HCEC 1CT (cell line): ENCODE data around the gene PDK3.

Experiments
- DNase-seq: peaks from one replicate; pipeline ENCODE4 v3.0.0-alpha.2; 2017

Gene PDK3

DNA sequence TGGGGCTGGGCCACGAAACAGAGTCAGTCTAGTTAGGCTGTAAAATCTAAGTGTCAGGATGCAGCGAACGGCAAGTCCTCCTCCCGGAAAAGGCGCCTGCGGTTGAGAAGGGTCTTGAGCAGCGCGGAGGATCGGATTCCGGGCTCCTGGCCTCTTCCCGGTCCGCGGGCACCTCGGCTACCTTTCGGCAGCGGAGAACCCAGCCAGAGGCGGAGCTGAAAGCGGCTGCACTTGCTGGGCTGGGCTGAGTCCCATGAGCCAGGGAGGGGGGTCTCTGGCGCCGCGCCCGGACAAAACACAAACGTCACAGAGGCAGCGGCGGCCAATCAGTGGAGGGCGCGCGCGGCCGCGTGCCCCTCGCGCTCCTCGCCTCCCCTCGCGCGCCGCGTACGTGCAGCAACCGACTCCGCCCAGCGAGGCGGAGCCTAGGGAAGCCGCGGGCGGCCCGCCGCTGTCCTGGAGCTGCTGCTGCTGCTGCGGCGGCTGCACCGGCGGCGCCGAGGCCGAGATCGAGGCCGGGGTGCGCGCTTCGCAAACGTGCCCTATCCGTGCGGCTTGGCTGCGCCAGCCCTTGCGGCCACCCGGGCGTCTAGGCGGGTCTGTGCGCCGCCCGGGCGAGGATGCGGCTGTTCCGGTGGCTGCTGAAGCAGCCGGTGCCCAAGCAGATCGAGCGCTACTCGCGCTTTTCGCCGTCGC is at the start of gene PDK3:
TSS of gene PDK3 (plus strand) at position 451 of the 696 bp plus-strand sequence. CDS start at position 621, 170 bp downstream.
- peak; percentile 48 for DNase-seq

DNA sequence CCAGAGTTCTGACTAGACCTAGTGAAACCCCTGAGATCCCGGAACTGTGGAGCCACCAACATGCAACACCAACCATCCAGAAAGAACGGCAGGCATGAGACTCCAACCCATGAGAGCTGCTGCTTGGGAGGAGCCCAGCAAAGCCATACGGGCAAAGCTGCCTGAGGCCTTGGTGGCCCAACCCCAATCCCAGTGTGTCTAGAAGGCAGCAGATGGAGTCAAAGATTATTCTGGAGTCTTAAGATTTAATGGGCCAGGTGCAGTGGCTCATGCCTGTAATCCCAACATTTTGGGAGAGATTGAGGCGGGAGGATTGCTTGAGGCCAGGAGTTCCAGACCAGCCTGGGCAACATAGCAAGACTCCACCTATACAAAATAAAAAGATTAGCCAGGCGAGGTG is 49.2 kb upstream of the PDK3 start:
- DNase-seq: no peak

DNA sequence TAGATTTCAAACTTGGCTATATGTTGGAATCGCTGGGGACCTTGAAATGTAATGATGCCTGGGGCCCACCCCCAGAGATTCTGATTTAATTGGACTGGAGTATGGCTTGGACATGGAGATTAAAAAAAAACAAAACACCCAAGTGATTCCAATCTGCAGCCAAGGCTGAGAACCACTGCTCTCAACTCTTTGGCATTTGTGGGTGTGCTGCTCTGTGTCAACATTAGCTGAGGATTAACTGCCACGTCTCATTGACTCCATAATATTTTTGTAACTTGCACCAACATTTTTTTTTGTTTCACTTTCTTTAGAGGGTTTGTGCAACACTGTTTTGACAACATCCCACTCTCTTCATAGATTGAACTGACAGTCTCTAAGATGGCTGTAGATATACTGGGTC is 41.1 kb upstream of the PDK3 start:
- no peak for DNase-seq

DNA sequence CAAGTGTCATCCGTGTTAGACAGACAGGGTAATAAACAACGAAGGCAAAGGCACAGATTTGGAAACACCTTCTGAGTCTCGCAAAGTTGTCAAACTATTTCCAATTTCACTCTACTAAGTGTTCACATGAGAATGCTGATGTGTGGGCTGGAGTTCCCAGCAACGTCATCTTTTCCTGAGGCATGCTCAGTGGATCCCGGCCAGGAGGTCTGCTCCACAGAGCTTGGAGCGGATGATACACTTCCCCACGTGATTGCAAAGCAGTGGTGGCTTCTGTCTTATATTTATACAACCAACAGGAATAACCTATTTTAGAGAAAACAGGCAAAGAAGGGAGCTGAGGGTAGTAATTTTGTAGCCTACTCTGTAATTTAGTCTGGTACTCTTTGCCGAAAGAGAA is 40.1 kb upstream of the PDK3 start:
- DNase-seq: no peak

DNA sequence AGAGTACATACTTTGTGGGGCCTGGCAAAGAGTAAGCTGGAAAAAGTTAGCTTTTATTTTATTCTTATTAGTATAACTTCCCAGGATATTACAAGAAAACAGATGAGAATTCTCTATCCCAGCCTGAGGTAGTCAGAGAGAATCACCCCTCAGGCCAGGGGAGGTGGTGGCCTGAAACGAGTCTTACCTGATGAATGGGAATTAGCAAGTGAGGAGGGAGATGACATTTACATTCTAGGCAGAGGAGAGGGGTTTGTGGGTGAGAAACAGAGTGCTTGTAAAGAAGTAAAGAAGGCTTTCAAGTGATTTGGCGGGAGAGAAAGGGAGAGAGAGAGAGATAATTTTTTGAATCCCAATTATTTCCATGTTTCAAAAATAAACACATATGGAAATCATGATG is 39.3 kb upstream of the PDK3 start:
- DNase-seq: no peak

DNA sequence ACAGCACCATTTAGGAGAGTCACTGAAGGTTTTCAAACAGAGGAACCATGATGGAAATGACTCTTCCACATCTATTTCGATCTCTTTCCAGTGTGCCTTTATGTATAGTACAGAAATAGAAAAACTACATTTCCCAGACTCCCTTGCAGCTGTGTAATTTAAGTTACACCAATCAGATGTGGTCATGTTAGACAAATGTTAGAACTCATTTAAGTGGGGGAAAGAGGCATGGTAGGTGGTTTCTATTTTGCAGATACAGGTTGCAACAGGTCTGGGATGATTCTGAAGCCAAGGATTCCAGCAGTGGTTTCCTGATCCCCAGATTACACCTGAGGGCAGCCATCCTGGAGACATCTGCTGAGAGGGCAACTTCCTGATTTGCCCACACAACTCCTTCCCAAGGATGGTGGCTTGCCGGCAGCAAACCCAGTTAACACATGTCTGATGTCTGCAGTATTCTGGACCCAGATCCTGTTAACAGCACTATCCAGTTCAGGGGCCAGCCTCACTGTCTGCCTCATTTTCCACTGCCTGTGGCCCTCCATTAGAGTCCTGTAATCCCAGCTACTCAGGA is 38.7 kb upstream of the PDK3 start:
- DNase-seq: no peak

DNA sequence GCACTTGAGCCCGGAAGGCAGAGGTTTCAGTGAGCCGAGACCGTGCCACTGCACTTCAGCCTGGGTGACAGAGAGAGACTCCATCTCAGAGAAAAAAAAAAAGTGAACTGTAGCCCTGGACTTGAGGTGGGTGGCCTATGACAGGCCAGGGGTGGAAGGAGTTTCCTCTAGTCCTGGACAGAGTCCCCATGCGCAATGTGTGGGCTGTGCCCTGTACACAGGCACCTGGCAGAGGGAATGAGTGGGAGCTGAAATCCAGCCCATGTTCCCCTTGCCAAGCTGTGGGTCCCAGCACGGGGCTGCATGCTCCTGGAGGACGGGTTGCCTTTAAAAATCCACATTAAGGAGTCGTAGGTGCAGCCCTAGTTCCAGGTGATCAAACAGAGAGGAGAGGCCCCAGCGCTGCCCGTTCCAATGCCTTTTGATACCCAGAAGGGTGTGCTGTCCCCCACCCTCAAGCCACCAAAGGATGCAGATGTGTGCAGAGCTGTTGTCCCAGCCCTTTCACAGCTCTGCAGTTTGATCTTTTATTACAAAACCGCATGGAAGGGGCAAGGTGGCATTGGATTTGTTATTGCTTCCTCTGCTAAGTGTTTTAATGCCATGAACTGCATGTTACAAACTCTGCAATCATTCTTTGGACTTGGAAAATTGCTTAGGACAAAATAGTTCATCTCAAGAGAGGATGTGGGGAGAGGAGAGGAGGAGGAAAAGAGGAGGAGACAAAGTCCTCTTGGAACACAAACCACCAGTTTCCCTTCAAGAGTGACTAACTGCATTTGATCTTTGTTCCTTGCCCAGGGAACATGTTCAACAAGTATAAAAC is 38.0 kb upstream of the PDK3 start:
- no peak for DNase-seq

DNA sequence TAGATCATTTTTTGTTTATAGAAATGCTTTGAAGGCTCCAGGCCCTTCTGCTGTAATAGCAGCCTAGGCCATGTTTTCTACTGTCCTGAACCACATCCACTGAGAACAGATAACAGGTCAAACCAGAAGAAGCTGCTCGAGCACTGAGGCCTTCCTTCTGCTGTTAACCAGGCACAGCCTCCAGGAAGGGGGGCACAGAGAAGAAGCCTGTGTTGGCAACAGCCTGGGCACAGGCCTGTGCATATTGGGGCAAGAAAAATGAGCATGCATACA is 37.4 kb upstream of the PDK3 start:
- no peak for DNase-seq

DNA sequence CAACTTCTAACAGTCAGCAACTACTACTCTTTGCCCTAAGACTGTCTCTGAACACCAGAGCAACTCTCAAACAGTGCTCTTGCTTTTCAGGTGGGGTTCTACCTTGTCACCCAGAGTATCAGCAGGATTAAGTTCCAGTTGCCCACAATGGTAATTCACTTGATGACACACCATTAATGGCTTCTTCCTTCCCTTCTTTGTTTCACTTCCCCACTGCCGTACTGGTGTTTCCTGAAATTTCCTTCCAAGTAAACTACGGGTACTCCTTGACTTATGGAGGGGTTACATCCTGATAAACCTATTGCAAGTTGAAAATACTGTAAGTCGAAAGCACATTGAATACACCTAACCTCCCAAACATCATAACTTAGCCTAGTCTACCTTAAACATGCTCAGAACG is 36.6 kb upstream of the PDK3 start:
- DNase-seq: no peak

DNA sequence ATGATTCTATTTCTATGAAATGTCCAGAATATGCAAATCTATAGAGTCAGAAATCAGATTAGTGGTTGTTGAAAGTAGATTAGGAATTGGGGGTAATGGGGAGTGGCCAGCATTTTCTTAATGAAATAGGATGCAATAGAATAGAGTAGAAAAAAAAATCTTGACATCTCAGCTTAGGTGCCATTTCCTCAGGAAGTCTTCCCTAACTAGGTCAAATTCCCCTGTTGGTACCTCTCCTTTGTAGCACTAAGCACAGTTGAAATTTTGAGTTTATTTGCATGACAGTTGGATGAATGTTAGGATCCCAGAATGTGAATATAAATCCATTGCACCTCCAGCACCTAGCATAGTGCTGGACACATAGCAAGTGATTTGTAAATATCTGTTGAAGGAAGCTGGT is 30.0 kb upstream of the PDK3 start:
- no peak for DNase-seq

DNA sequence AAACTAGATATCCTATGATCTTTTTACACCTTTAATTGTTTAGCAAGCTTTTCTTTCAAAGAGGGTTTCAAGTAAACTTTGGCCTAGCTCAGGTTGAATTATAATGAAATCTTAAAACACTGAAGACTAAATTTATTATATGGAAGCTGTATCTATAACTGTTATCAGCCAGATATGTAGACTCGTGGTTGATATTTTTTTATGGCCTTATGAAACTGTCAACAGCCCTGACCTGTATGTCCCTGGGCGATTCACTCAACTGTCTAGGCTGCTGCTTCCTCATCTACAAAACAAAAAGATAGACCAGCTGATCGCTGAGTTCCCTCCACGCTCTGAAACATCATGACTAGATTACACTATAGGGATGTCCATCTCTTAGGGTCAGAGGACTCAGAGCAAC is 21.2 kb upstream of the PDK3 start:
- DNase-seq: no peak

DNA sequence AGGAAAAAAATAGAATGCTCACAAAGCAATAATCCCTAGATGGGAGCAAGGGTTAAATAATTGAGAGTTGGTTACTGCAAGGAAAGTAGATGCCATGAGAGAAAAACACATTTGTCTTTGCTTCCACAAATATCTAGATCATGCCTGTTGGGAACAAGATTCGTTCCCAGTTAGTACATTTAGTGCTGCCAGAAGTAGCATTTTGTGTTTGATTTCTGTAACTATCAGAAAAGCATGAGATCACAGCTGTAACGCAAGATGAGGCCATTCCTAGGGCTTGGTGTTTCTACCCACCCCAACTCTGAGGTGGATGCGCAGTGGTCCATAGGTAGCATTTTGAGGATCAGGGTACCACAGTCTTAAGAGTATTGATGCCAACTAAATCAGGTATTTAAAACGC is 20.4 kb upstream of the PDK3 start:
- no peak for DNase-seq

DNA sequence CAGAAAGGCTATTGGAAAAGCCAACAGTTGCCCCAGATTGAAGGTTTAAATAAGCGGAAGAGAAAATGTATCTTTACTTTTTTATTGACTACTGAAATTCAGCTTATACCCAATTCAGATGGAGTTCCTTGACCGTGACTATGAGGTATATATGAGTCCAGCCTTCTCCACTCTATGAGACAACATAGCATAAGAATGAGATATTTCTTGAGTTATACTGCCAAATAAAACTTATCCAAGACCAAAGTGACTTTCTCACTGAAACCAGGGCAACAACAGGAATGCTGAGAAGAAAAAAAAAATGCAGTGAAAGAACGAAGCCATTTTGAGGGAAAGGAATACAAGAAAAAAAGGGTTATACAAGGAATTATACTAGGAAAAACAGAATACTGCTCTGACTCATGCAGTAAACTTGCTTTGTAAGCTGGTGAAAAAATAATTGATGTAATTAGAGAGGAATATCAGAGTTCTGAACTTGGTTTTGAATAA is 16.3 kb upstream of the PDK3 start:
- no peak for DNase-seq

DNA sequence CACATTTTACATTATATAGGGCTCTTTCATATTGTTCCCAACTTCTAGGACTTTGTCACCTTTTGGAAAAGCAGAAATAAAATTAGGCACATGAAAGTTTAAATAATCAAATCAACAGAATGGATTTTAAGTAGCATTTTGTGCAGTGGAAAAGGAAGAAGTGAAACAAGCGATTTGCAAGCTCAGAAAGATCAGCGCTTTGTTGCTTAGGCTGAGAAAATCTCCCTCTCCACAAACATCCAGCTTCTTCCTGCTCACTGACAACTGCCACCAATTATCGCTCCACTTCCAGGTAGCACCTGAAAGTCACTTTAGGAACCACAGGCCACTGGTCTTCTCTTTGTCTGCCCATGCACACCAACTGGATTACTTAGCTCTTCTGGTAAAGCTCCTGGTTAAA is 2.0 kb upstream of the PDK3 start:
- DNase-seq: no peak

DNA sequence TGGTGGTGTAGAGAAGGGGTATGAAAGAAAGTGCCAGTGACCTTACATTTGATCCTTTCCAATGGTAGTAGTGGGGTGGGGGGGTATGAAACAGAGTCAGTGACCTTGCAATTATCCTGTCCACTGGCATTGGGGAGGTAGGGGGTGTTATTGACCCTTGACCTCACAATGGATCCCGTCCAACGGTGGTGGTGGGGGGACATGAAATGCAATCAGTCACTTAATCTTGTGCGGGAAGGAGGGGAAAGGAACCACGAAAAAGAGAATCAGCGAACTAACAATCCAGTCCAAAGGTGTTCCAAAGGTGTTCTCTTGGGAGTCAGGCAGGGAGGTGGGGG is 619 bp upstream of the PDK3 start:
- DNase-seq: no peak

DNA sequence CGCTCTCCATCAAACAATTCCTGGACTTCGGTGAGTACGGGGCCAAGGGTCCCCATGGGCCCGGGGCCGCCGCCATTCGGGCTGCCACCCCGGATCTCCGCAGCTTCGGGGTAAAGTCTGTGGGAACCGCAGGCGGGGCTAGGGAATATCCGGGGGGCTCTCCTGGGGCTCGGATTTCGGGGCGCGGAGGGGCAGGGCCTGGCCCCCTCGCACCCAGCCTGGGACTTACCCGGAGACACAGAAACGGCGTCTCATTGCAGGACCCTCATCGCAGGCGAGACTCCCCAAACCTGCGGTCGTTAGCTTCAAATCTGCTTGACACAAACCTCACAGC is 413 bp downstream of the PDK3 start:
- DNase-seq: no peak

DNA sequence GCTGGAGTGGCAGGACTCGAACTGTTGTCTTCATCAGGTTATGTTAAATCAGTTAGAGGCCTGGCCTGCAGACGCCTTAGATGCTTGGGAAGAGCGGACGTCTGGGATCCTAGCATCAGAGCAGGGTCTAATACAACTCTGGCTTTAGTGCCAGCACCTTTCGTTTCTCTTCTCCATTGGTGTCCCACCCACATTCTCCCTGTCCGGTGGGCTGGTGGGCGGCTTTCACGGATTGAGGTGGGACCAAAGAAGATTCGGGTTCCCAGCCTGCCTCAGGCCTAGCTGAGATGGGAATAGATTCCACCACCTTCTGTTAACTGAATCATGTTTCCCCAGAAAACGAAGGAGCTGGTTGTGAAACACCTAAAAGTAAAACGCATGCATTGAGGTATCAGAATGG is 939 bp downstream of the PDK3 start:
- DNase-seq: no peak

DNA sequence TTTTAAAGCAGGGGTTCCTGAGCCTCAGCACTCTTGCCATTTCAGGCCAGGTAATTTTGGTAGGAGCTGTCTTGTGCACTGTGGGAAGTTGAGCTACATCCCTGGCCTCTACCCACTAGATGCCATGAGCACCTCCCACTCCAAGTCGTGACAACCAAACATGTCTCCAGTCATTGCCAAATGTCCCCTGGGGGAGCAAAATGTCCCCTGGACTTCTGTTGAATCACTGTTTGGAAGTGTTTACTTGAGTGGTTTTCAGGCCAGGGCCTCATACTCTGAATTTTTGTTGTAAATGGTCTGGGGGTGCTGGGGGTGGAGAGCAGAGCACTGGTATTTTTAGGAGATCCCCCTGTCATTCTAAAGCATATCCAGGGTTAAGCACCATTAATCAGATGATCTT is 3.2 kb downstream of the PDK3 start:
- DNase-seq: no peak

DNA sequence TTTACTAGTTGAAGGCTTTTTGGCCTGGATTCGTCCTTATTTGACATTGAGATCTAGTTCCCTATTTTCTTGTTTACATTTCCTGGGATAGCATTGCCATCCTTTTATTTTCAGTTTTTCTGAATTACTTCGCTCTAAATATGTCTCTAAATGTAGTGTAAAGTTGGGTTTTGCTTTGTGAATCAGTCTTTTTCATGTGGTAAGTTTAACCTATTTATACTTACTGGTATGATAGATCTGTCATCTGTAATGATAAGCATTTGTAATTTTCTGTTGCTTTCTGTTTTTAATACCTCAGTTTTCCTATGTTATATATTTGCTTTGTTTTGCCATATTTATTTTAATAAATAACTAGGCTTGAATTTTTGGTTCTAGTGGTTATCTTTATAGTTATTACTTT is 6.7 kb downstream of the PDK3 start:
- no peak for DNase-seq

DNA sequence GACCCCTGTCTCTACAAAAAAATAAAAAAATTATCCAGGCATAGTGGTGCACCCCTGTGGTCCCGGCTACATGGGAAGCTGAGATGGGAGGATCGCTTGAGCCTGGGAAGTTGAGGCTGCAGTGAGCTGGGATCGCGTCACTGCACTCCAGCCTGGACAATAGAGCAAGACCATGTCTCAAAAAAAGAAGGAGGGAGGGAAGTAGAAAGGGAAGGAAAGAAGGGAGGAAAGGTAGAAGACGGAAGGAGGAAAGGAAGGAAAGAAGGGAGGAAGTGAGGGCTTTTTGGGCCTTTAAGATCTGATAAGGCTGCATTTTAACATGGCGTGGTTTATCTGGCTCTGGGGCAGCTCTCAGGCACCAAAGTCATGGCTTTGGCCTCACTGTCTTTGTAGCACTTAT is 10.4 kb downstream of the PDK3 start:
- DNase-seq: no peak

DNA sequence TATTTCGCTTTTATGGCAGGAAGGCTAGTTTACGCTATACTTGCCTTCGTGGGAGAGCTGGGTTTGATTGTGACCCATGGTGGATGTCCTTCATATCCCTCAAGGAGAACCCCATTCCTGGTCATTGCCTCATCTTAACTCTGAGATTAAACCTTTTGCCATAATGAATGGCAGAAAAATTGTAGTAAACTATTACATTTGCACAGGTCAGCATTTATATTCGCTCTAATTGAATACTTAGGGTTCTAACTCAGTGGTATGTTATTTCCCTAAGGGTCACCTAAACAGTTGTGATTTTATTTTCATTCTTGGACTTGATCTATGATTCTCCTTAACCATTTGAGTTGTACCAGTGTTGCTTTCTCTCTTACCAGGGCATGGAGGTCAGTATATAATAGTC is 13.4 kb downstream of the PDK3 start:
- DNase-seq: no peak

DNA sequence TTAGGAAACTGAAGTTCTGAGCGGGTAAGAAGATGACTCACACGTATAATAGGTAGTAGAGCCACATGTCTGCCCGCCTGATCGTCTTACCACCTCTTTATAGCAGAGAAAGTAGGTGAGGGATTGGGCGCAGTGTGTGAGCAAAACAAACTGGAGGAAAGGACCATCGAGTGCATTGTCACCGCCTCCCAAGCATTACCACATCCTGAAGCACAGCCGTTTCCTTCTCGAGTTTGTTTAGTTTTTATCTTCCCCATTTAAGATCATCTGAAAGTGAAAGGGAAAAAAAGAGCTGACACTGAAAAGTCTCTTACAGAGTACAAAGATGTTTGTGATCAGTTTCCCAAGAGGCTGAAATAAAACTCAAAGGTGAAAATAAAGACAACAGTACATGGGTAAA is 14.8 kb downstream of the PDK3 start:
- no peak for DNase-seq

DNA sequence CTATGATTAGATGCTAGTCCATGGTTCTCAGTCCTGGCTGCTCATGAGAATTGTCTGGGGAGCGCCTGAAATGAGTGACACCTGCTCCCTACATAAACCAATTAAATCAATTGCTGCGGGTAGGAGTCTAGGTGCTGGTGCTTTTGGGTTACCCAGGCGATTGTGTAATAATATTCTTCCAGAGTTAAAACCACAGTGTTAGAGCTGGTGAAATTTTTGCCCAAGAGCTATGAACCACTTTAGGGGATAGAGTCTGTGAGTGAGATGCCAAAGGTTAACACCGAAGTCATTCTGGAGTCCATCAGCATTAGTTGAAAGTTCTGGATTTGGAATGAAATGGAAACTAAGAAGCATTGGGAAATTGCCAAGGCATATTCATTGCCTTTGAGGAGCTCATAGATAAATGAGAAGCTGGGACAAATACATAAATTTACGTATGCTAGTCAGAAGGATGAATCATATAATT is 15.3 kb downstream of the PDK3 start:
- no peak for DNase-seq

DNA sequence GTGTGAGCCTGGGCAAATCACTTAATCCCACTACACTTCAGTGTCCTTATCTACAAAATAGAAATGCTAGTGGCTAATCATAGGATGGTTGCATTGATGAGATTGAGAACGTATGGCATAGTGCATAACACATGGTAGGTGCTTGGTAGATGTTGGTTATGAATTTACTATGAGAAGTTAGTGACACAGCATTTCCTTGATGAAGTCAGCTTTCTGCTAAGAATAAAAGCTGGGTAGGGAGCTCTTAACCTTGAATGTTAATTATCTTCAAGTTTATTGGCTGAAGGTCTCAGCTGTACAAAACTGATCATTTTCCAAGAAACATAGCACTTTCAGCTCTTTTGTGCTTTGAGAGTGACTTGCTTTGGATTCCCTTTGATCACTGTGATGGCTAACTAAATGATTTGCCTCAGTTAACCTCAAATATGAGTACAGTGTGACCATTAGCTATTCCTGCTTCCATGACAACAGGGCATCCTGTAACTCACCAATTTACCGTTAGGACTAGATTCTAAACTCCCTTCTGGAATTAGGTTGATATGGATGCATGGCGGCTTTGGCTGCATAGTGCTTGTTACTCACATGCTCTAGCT is 17.8 kb downstream of the PDK3 start:
- no peak for DNase-seq
